Fibroblast of villous mesenchyme (primary cell): Measurements from ENCODE around the gene CDC5L. TPM values are rescaled to one million over a fixed set of nuclear protein-coding genes. Genes with fewer than 3 reads are reported as not detected.

Experiments
- DNase-seq: peaks from one replicate; pipeline ENCODE4 v3.0.0-alpha.2; 2010; ENCODE audit warnings: low read depth
- H3K4me3 ChIP-seq: 2 replicates; pipeline ENCODE4 v1.5.1; 2011; ENCODE audit warnings: low read depth, mild to moderate bottlenecking, low read length
- total RNA-seq: library from RNA; depleted of rRNA; stranded (reverse); fragments of >200 nt; gene quantifications from 2 replicates; pipeline ENCODE4 v1.2.3, GENCODE V29; 2012
- TF ChIP-seq, protein P1 (sequence below): IDR thresholded peaks from 2 replicates; pipeline ENCODE4 v1.5.1; 2012; ENCODE audit warnings: low read depth, mild to moderate bottlenecking, low read length; ENCODE audit not compliant: insufficient read depth

Gene CDC5L
- total RNA-seq, 1 donor, result 24.2 TPM

DNA sequence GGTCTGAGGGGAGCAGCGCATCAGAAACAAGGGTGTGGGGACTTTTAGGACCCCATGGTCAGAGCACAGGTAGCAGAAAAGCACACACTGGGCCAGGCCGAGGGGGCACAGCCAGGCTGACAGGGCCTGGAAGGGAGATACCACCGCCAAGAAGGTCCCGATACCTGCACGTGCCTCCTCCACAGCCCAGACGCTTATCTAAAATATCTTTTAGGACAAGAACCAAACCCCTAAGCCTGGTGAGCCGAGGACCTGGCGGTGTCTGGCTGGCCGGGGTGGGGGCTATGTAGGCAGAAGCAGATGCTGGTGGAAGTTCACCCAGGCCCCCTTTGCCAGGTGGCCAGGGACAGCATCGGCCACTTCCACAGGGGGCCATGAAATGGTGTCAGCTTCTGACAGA, 89.3 kb downstream of the CDC5L start:
- no peak for DNase-seq
- no peak overlapping the region for H3K4me3 ChIP-seq
- TF ChIP-seq, protein P1, sequence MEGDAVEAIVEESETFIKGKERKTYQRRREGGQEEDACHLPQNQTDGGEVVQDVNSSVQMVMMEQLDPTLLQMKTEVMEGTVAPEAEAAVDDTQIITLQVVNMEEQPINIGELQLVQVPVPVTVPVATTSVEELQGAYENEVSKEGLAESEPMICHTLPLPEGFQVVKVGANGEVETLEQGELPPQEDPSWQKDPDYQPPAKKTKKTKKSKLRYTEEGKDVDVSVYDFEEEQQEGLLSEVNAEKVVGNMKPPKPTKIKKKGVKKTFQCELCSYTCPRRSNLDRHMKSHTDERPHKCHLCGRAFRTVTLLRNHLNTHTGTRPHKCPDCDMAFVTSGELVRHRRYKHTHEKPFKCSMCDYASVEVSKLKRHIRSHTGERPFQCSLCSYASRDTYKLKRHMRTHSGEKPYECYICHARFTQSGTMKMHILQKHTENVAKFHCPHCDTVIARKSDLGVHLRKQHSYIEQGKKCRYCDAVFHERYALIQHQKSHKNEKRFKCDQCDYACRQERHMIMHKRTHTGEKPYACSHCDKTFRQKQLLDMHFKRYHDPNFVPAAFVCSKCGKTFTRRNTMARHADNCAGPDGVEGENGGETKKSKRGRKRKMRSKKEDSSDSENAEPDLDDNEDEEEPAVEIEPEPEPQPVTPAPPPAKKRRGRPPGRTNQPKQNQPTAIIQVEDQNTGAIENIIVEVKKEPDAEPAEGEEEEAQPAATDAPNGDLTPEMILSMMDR, result no peak

DNA sequence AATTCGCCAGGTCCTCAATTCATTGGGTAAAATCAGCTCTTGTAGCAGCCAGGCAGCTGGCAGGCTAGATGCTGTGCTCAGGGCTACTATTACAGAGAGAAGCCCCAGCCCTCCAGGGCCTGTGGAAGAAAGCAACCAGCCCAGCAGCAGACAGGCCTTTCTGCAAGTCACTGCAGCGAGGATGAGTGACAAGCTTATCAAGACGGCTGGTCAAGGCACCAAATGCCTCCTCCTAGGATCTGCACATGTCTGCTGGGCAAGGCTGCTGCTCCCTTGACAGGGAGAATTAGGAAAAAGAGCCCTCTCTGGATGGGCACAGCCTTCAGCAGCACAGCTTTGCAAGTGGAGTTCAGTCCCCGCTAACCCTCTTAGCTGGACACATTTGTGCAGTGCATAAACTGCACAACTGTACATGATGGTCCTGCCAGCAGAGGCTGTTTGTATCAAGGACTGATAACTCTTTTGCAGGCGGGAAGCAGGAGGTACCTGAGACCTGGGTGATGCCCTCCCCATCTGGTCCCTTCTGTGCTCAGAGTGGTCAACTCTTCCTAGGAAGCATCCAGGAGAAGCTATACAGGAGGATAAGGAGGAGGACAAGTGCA, 89.9 kb downstream of the CDC5L start:
- no peak for DNase-seq
- TF ChIP-seq, protein P1, result no peak
- no peak overlapping the region for H3K4me3 ChIP-seq

- TF ChIP-seq, protein P1, result no peak
- no peak for DNase-seq
These were observed 90.7 kb downstream of the CDC5L start for GRCh38 chr6:44478158-44478557.

DNA sequence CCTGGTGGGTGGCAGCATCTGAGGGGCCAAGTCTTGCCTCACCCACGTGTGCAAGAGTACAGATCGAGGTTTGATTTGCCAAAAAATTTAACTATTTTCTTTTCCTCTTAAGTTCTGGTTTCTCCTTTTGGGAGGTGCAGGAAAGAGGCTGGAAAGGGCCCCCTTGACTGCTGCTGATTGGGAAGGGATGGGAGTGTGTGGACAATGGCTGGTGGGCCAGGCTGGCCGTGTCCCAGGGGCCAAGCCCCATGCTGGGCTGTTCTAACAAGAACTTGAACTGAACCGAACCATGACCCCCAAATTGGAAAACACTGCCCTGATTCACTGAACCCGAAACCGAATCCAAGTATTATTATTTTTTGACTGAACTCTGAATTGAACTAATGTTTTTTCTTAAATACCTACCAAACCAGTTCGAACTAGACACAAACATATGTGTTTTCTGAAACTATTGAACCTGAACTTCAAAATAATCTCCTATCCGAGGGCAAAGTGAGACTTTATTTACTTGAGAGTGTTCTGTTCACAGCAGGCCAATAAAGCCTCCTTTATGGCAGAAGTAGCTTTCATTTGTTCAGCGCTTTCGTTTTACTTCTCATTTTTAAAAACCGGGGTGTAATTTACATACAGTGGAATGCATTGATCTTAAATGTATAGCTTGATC, 91.2 kb downstream of the CDC5L start:
- no peak for DNase-seq

More at GRCh38 chr6:44478158-44478557, 90.7 kb downstream of the CDC5L start:
- no peak overlapping the region for H3K4me3 ChIP-seq

GRCh38 chr6:44480097-44480541, 92.6 kb downstream of the CDC5L start:
- no peak for DNase-seq
- TF ChIP-seq, protein P1, result no peak
- no peak overlapping the region for H3K4me3 ChIP-seq

More for the DNA sequence above, 91.2 kb downstream of the CDC5L start:
- TF ChIP-seq, protein P1, result no peak
- H3K4me3 ChIP-seq, result no peak overlapping the region

GRCh38 chr6:44481056-44481455, 93.5 kb downstream of the CDC5L start:
- TF ChIP-seq, protein P1, result no peak
- DNase-seq, result no peak
- H3K4me3 ChIP-seq, result no peak overlapping the region
